WTC11 (cell line): ENCODE measurements around the gene ARHGEF19. TPM values are rescaled to one million over a fixed set of nuclear protein-coding genes. Genes with fewer than 3 reads are reported as not detected.

Experiments used
- ATAC-seq: fragments of 200-7000 bp; cut with Tn5 transposase; 2 replicates; pipeline ENCODE4 v1.10.0; 2021; ENCODE audit warnings: mild to moderate bottlenecking, moderate library complexity
- CTCF ChIA-PET: fragments of 300-600 bp; sonication (Branson Sonifier 250); formaldehyde crosslinking; loops from one replicate; lab custom pipeline; 2021; ENCODE audit warnings: antibody characterized with exemption; lab: Charles Lee
- POLR2A ChIA-PET: fragments of 350-600 bp; sonication (Branson Sonifier 250); formaldehyde crosslinking; loops from one replicate; lab custom pipeline; 2021; ENCODE audit warnings: antibody characterized with exemption; lab: Charles Lee
- DNase-seq: peaks from one replicate; pipeline ENCODE4 v3.0.0; 2021; ENCODE audit warnings: low spot score
- H3K27ac Mint-ChIP-seq: 2 replicates; pipeline ENCODE4 v1.8.0; 2021; ENCODE audit warnings: mixed read lengths
- H3K27me3 Mint-ChIP-seq: 2 replicates; pipeline ENCODE4 v1.8.0; 2021; ENCODE audit warnings: low read depth, mild to moderate bottlenecking, moderate library complexity, mixed read lengths
- H3K36me3 Mint-ChIP-seq: 2 replicates; pipeline ENCODE4 v1.8.0; 2021; ENCODE audit warnings: mixed read lengths
- H3K4me1 Mint-ChIP-seq: 2 replicates; pipeline ENCODE4 v1.8.0; 2022; ENCODE audit warnings: mixed read lengths
- H3K4me3 Mint-ChIP-seq: 2 replicates; pipeline ENCODE4 v1.8.0; 2021; ENCODE audit warnings: mild to moderate bottlenecking, moderate library complexity, mixed read lengths
- H3K9me3 Mint-ChIP-seq: 2 replicates; pipeline ENCODE4 v1.8.0; 2021; ENCODE audit warnings: mixed read lengths
- FOXK1 ChIP-seq: sonication (generic); formaldehyde crosslinking; IDR thresholded peaks from 2 replicates; pipeline ENCODE4 v1.8.0; 2022; ENCODE audit warnings: mild to moderate bottlenecking, moderate library complexity, missing genetic modification reagents
- GABPB1 ChIP-seq: sonication (generic); formaldehyde crosslinking; IDR thresholded peaks from 2 replicates; pipeline ENCODE4 v1.8.1; 2023; ENCODE audit warnings: mild to moderate bottlenecking, missing genetic modification reagents
- JUN ChIP-seq: sonication (generic); formaldehyde crosslinking; IDR thresholded peaks from 2 replicates; pipeline ENCODE4 v1.8.0; 2023; ENCODE audit warnings: mild to moderate bottlenecking, missing genetic modification reagents
- KAT7 ChIP-seq: sonication (generic); formaldehyde crosslinking; IDR thresholded peaks from 2 replicates; pipeline ENCODE4 v1.8.1; 2023; ENCODE audit warnings: missing genetic modification reagents, mild to moderate bottlenecking, borderline replicate concordance
- MXD4 ChIP-seq: fragments of 250-450 bp; sonication (Bioruptor Pico); IDR thresholded peaks from 2 replicates; pipeline ENCODE4 v1.8.0; 2021; ENCODE audit warnings: mild to moderate bottlenecking, moderate library complexity, borderline replicate concordance
- NFYB ChIP-seq: sonication (generic); formaldehyde crosslinking; conservative IDR thresholded peaks from 2 replicates; pipeline ENCODE4 v1.8.0; 2022; ENCODE audit warnings: low read depth, missing genetic modification reagents
- NR3C1 ChIP-seq: sonication (generic); formaldehyde crosslinking; conservative IDR thresholded peaks from 2 replicates; pipeline ENCODE4 v1.8.1; 2023; ENCODE audit warnings: low read depth, mild to moderate bottlenecking, missing genetic modification reagents
- SP1 ChIP-seq: sonication (generic); formaldehyde crosslinking; conservative IDR thresholded peaks from 2 replicates; pipeline ENCODE4 v1.8.1; 2022; ENCODE audit warnings: missing genetic modification reagents
- TCF7 ChIP-seq: sonication (generic); formaldehyde crosslinking; IDR thresholded peaks from 2 replicates; pipeline ENCODE4 v1.8.0; 2022; ENCODE audit warnings: mild to moderate bottlenecking, low read depth, missing genetic modification reagents, moderate library complexity
- TEAD1 ChIP-seq: sonication (generic); formaldehyde crosslinking; IDR thresholded peaks from 2 replicates; pipeline ENCODE4 v1.8.0; 2022; ENCODE audit warnings: mild to moderate bottlenecking, missing genetic modification reagents
- ZNF121 ChIP-seq: sonication (generic); formaldehyde crosslinking; IDR thresholded peaks from 2 replicates; pipeline ENCODE4 v1.8.0; 2023; ENCODE audit warnings: missing genetic modification reagents
- ZNF416 ChIP-seq: fragments of 250-450 bp; sonication (Bioruptor Pico); IDR thresholded peaks from 2 replicates; pipeline ENCODE4 v1.9.0; 2021; ENCODE audit warnings: mild to moderate bottlenecking, inconsistent platforms
- ZNF423 ChIP-seq: fragments of 250-450 bp; sonication (Bioruptor Pico); IDR thresholded peaks from 2 replicates; pipeline ENCODE4 v2.1.2; 2022; ENCODE audit warnings: mild to moderate bottlenecking, moderate library complexity
- ZNF671 ChIP-seq: fragments of 250-450 bp; sonication (Bioruptor Pico); IDR thresholded peaks from 2 replicates; pipeline ENCODE4 v1.8.0; 2021; ENCODE audit warnings: mild to moderate bottlenecking
- total RNA-seq: library from RNA; stranded (reverse); gene quantifications from 3 replicates; pipeline ENCODE4 v1.2.3, GENCODE V29; 2021
- TF ChIP-seq, protein P1 (sequence below): sonication (generic); formaldehyde crosslinking; IDR thresholded peaks from 2 replicates; pipeline ENCODE4 v1.8.0; 2022; ENCODE audit warnings: mild to moderate bottlenecking, missing genetic modification reagents
- TF ChIP-seq, protein P2 (sequence below): sonication (generic); formaldehyde crosslinking; IDR thresholded peaks from 2 replicates; pipeline ENCODE4 v1.8.0; 2022; ENCODE audit warnings: mild to moderate bottlenecking, missing genetic modification reagents
- TF ChIP-seq, protein P3 (sequence below): sonication (generic); formaldehyde crosslinking; IDR thresholded peaks from 2 replicates; pipeline ENCODE4 v1.8.1; 2023; ENCODE audit warnings: mild to moderate bottlenecking, missing genetic modification reagents, moderate library complexity
- TF ChIP-seq, protein P4 (sequence below): sonication (generic); formaldehyde crosslinking; IDR thresholded peaks from 2 replicates; pipeline ENCODE4 v1.8.1; 2023; ENCODE audit warnings: mild to moderate bottlenecking, missing genetic modification reagents, moderate library complexity
- TF ChIP-seq, protein P5 (sequence below): sonication (generic); formaldehyde crosslinking; IDR thresholded peaks from 2 replicates; pipeline ENCODE4 v1.8.0; 2023; ENCODE audit warnings: missing genetic modification reagents
- TF ChIP-seq, protein P6 (sequence below): sonication (generic); formaldehyde crosslinking; conservative IDR thresholded peaks from 2 replicates; pipeline ENCODE4 v1.8.1; 2023; ENCODE audit warnings: mild to moderate bottlenecking, low read depth, missing genetic modification reagents, moderate library complexity

ARHGEF19 gene
- total RNA-seq, 1 experiment from 2014 or later, result 53.1 TPM

DNA sequence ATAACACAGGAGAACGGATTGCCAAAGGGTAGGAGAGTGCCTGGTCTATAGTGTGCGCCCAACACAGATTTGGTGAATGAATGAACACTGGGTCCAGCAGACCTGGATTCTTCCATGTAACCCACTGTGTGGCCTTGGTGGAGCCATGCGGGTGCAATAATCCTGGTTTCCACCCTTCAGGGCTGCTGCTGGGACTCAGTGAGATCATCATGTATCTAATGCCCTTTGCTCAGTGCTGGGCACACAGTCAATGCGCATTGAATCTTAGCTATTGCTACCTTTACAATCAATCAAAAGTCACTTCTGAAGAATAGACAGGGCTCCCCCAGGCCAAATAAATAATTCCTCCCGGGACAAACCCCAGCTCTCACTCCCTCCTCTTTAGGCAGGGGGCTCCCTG, 50.7 kb downstream of the ARHGEF19 start (continued):
- TF ChIP-seq, protein P1, sequence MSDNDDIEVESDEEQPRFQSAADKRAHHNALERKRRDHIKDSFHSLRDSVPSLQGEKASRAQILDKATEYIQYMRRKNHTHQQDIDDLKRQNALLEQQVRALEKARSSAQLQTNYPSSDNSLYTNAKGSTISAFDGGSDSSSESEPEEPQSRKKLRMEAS (CRISPR knock-in tag), result no peak

DNA sequence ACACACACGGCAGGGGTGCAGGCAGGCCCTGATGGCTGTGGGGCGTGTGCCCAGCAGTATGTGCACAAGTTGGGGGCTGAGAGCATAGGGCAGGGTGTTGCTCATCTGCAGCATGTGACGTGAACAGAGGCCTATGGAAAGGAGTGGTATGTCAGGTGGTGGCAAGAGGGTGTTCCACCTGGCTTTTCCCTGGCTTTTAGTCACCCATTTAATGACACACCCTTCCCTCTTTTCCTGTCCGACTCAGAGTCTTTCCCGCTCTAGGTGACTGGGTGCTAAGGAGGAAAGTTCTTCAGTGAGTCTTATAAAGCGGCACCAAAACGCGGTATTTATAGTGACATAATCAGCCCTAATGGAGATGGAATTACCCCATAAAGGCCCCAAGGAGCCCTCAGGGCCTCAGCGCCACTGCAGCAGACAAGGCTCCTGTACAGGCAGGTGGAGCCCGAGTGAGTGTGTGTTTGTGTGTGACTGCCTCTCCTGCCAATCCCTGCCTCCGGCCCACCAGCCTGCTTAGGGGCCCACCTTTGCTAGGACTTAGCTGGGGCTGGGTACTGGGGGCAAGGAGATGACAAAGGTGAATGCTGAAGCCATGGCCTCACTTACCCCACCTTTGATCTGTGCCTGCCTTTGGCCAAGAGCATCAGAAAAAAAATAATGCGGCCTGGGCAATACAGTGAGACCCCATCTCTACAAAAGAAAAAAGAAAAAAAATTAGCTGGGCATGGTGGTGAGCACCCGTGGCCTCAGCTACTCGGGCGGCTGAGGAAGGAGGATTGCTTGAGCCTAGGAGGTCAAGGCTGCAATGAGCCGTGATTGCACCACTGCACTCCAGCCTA, 53.2 kb downstream of the ARHGEF19 start:
- Mint-ChIP-seq H3K9me3 (no peaks in the 10 kb centered on the region), H3K27ac (no peak overlapping the region), H3K36me3 (no peaks in the 10 kb centered on the region), H3K4me1 (peaks cover 34% of the 10 kb centered on the region), H3K27me3 (peaks cover 7% of the 10 kb centered on the region; the same call in 1 of the 2 replicates), H3K4me3 (no peak overlapping the region)
- ChIA-PET POLR2A (no interaction called here), CTCF (no interaction called here)
- TF ChIP-seq KAT7, result no peak
- peak; percentile 84; the same call in 1 of the 2 replicates for TF ChIP-seq ZNF121 (CRISPR knock-in tag)
- DNase-seq, result no peak
- ATAC-seq, result no peak

DNA sequence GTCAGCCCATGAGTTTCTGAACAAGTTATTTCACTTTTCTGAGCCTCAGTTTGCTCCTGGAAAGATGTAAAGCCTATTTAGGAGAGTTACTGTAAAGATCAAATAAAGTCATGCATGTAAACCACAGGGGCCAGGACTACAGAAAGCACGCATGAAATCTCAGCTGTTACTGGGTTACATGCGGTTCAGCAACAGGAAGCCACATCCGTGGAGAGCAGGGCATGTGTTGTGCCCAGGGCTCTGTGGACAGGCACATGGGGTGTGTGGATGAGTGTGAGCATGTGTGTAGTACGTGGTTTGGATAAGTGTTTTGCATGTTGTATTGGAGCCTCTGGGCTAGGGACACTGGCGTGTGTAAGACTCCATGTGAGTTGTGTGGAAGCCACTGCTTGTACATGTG, 54.4 kb downstream of the ARHGEF19 start:
- H3K27ac Mint-ChIP-seq, result no peak overlapping the region
- no peak overlapping the region for H3K4me3 Mint-ChIP-seq
- no peaks in the 10 kb centered on the region for H3K9me3 Mint-ChIP-seq
- DNase-seq, result no peak
- CTCF ChIA-PET, result no interaction called here
- H3K36me3 Mint-ChIP-seq, result no peaks in the 10 kb centered on the region
- H3K4me1 Mint-ChIP-seq, result peaks cover 37% of the 10 kb centered on the region
- no peak for ATAC-seq
- TF ChIP-seq NR3C1 (CRISPR knock-in tag) (no peak), JUN (CRISPR knock-in tag) (no peak), TCF7 (CRISPR knock-in tag) (no peak), TEAD1 (CRISPR knock-in tag) (no peak), SP1 (no peak), ZNF416 (CRISPR knock-in tag) (no peak), MXD4 (CRISPR knock-in tag) (no peak), GABPB1 (CRISPR knock-in tag) (no peak)
- TF ChIP-seq, protein P2, sequence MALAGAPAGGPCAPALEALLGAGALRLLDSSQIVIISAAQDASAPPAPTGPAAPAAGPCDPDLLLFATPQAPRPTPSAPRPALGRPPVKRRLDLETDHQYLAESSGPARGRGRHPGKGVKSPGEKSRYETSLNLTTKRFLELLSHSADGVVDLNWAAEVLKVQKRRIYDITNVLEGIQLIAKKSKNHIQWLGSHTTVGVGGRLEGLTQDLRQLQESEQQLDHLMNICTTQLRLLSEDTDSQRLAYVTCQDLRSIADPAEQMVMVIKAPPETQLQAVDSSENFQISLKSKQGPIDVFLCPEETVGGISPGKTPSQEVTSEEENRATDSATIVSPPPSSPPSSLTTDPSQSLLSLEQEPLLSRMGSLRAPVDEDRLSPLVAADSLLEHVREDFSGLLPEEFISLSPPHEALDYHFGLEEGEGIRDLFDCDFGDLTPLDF, result no peak
- TF ChIP-seq, protein P3, sequence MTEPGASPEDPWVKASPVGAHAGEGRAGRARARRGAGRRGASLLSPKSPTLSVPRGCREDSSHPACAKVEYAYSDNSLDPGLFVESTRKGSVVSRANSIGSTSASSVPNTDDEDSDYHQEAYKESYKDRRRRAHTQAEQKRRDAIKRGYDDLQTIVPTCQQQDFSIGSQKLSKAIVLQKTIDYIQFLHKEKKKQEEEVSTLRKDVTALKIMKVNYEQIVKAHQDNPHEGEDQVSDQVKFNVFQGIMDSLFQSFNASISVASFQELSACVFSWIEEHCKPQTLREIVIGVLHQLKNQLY (CRISPR knock-in tag), result no peak
- TF ChIP-seq, protein P4, sequence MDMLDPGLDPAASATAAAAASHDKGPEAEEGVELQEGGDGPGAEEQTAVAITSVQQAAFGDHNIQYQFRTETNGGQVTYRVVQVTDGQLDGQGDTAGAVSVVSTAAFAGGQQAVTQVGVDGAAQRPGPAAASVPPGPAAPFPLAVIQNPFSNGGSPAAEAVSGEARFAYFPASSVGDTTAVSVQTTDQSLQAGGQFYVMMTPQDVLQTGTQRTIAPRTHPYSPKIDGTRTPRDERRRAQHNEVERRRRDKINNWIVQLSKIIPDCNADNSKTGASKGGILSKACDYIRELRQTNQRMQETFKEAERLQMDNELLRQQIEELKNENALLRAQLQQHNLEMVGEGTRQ (CRISPR knock-in tag), result no peak
- H3K27me3 Mint-ChIP-seq, result peaks cover 7% of the 10 kb centered on the region; the same call in 1 of the 2 replicates
- POLR2A ChIA-PET, result no interaction called here

DNA sequence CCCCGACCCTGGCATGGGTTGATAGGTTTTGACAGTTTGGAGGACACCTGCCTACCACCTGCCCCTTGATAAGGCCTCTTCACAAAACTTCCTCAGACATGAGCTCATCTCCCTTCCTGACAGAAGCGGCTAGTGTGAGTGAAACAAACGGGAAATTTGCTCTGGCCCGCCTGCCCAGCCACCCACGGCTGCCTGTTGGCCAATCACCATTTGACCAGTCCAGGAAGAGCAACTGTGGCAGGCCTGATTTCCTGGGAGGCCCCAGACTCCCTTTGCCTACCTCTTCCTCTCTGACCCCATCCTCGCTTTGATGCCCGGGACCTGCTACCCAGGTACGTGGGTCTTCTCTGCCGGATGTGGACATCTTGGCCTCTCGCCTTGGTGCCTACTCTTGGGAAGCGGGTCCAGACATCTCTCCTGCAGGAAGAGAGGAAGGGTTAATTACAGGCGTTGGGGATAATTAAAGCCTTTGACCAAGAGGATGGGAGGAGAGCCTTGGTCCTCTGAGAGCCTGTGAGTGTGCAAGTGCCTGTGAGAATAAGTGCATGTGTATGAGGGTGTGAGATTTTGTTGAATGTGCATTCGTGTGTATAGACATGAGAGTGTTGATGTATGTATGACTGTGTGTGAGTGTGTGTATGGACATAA, 55.5 kb downstream of the ARHGEF19 start:
- ChIA-PET CTCF (interaction anchor here (0.7 to 14.1 kb wide), 9 partner anchors 11 to 87 kb away, joined by 3 to 204 read pairs (median 5); partner anchors contain the start of gene FAM131C), POLR2A (interaction anchor here (0.5 to 4.4 kb wide), 7 partner anchors 8 to 208 kb away, joined by 3 to 31 read pairs (median 4); no protein-coding TSS in a partner anchor)
- no peak for DNase-seq
- H3K27me3 Mint-ChIP-seq, result peaks cover 5% of the 10 kb centered on the region; the same call in 1 of the 2 replicates
- ATAC-seq, result no peak
- TF ChIP-seq, protein P5, sequence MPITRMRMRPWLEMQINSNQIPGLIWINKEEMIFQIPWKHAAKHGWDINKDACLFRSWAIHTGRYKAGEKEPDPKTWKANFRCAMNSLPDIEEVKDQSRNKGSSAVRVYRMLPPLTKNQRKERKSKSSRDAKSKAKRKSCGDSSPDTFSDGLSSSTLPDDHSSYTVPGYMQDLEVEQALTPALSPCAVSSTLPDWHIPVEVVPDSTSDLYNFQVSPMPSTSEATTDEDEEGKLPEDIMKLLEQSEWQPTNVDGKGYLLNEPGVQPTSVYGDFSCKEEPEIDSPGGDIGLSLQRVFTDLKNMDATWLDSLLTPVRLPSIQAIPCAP (CRISPR knock-in tag), result no peak
- TF ChIP-seq NFYB (CRISPR knock-in tag) (no peak), ZNF671 (no peak), ZNF423 (no peak), ZNF416 (CRISPR knock-in tag) (no peak), FOXK1 (CRISPR knock-in tag) (no peak)
- TF ChIP-seq, protein P6, sequence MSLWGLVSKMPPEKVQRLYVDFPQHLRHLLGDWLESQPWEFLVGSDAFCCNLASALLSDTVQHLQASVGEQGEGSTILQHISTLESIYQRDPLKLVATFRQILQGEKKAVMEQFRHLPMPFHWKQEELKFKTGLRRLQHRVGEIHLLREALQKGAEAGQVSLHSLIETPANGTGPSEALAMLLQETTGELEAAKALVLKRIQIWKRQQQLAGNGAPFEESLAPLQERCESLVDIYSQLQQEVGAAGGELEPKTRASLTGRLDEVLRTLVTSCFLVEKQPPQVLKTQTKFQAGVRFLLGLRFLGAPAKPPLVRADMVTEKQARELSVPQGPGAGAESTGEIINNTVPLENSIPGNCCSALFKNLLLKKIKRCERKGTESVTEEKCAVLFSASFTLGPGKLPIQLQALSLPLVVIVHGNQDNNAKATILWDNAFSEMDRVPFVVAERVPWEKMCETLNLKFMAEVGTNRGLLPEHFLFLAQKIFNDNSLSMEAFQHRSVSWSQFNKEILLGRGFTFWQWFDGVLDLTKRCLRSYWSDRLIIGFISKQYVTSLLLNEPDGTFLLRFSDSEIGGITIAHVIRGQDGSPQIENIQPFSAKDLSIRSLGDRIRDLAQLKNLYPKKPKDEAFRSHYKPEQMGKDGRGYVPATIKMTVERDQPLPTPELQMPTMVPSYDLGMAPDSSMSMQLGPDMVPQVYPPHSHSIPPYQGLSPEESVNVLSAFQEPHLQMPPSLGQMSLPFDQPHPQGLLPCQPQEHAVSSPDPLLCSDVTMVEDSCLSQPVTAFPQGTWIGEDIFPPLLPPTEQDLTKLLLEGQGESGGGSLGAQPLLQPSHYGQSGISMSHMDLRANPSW (CRISPR knock-in tag), result no peak
- TF ChIP-seq, all 79 proteins: peak for 0
- Mint-ChIP-seq H3K4me3 (no peak overlapping the region), H3K9me3 (no peaks in the 10 kb centered on the region), H3K36me3 (no peaks in the 10 kb centered on the region), H3K27ac (no peak overlapping the region), H3K4me1 (peaks cover 40% of the 10 kb centered on the region)
